H9 (cell line): ENCODE measurements around the gene KBTBD8. TPM values are rescaled to one million over a fixed set of nuclear protein-coding genes. Genes with fewer than 3 reads are reported as not detected.

Experiments used
- DNase-seq: peaks from one replicate; pipeline ENCODE4 v3.0.0-alpha.2; 2017
- H2AFZ ChIP-seq: one replicate; pipeline ENCODE4 v1.6.1; 2013; ENCODE audit warnings: mild to moderate bottlenecking, low read length, control low read depth, moderate library complexity
- H2AK5ac ChIP-seq: 2 replicates; pipeline ENCODE4 v1.6.1; 2013; ENCODE audit warnings: low read length, control low read depth, mixed read lengths; ENCODE audit not compliant: insufficient read length
- H2BK120ac ChIP-seq: one replicate; pipeline ENCODE4 v1.6.1; 2013; ENCODE audit warnings: low read depth, mild to moderate bottlenecking, low read length, control low read depth, inconsistent platforms; ENCODE audit not compliant: poor library complexity, severe bottlenecking
- H2BK12ac ChIP-seq: 2 replicates; pipeline ENCODE4 v1.6.1; 2013; ENCODE audit warnings: low read length, control low read depth, mixed read lengths, low read depth; ENCODE audit not compliant: insufficient read length
- H2BK15ac ChIP-seq: 2 replicates; pipeline ENCODE4 v1.6.1; 2013; ENCODE audit warnings: low read depth, low read length, control low read depth
- H2BK20ac ChIP-seq: one replicate; pipeline ENCODE4 v1.6.1; 2013; ENCODE audit warnings: low read depth, mild to moderate bottlenecking, low read length, control low read depth, inconsistent platforms; ENCODE audit not compliant: poor library complexity, severe bottlenecking
- H2BK5ac ChIP-seq: 2 replicates; pipeline ENCODE4 v1.6.1; 2013; ENCODE audit warnings: low read length, control low read depth, mixed read lengths; ENCODE audit not compliant: insufficient read length
- H3K14ac ChIP-seq: 2 replicates; pipeline ENCODE4 v1.6.1; 2013; ENCODE audit warnings: low read length, control low read depth; ENCODE audit not compliant: insufficient read depth
- H3K18ac ChIP-seq: 2 replicates; pipeline ENCODE4 v1.6.1; 2013; ENCODE audit warnings: low read depth, mild to moderate bottlenecking, mixed read lengths, low read length, control low read depth; ENCODE audit not compliant: insufficient read length
- H3K23ac ChIP-seq: 2 replicates; pipeline ENCODE4 v1.6.1; 2013; ENCODE audit warnings: low read length, control low read depth, mixed read lengths, low read depth; ENCODE audit not compliant: insufficient read length
- H3K23me2 ChIP-seq: 2 replicates; pipeline ENCODE4 v1.6.1; 2013; ENCODE audit warnings: low read depth, mild to moderate bottlenecking, mixed read lengths, low read length, control low read depth; ENCODE audit not compliant: insufficient read length, poor library complexity, severe bottlenecking
- H3K27ac ChIP-seq: 2 replicates; pipeline ENCODE4 v1.5.1; 2013; ENCODE audit warnings: low read length, control low read depth, mixed read lengths, low read depth; ENCODE audit not compliant: insufficient read length
- H3K27me3 ChIP-seq: 2 replicates; pipeline ENCODE4 v1.6.1; 2013; ENCODE audit warnings: low read length, control low read depth, inconsistent platforms; ENCODE audit not compliant: insufficient read depth
- H3K4ac ChIP-seq: 2 replicates; pipeline ENCODE4 v1.6.1; 2013; ENCODE audit warnings: low read depth, mild to moderate bottlenecking, control low read depth, inconsistent platforms, low read length, moderate library complexity
- H3K4me1 ChIP-seq: 2 replicates; pipeline ENCODE4 v1.6.1; 2013; ENCODE audit warnings: low read length, control low read depth, inconsistent platforms; ENCODE audit not compliant: insufficient read depth
- H3K4me2 ChIP-seq: 2 replicates; pipeline ENCODE4 v1.6.1; 2013; ENCODE audit warnings: low read length, control low read depth, mixed read lengths; ENCODE audit not compliant: insufficient read length, insufficient read depth
- H3K56ac ChIP-seq: 2 replicates; pipeline ENCODE4 v1.6.1; 2013; ENCODE audit warnings: low read depth, mild to moderate bottlenecking, mixed read lengths, low read length, control low read depth; ENCODE audit not compliant: insufficient read length
- H3K79me1 ChIP-seq: 2 replicates; pipeline ENCODE4 v1.6.1; 2013; ENCODE audit warnings: low read depth, mild to moderate bottlenecking, moderate library complexity, low read length, control low read depth, inconsistent platforms; ENCODE audit not compliant: insufficient read depth, poor library complexity, severe bottlenecking
- H3K79me2 ChIP-seq: 2 replicates; pipeline ENCODE4 v1.6.1; 2013; ENCODE audit warnings: low read length, control low read depth, inconsistent platforms; ENCODE audit not compliant: insufficient read depth
- H3K9ac ChIP-seq: 2 replicates; pipeline ENCODE4 v1.6.1; 2013; ENCODE audit warnings: low read length, control low read depth, mixed read lengths; ENCODE audit not compliant: insufficient read length; ENCODE audit errors: extremely low read depth
- H3K9me3 ChIP-seq: one replicate; pipeline ENCODE4 v1.6.1; 2013; ENCODE audit warnings: low read depth, low read length, inconsistent platforms; ENCODE audit not compliant: control insufficient read depth
- H3T11ph ChIP-seq: one replicate; pipeline ENCODE4 v1.6.1; 2013; ENCODE audit warnings: mild to moderate bottlenecking, low read length, control low read depth, inconsistent platforms
- H4K20me1 ChIP-seq: one replicate; pipeline ENCODE4 v1.6.1; 2013; ENCODE audit not compliant: control insufficient read depth, insufficient read length, insufficient read depth
- H4K5ac ChIP-seq: 2 replicates; pipeline ENCODE4 v1.6.1; 2013; ENCODE audit warnings: low read depth, mild to moderate bottlenecking, mixed read lengths, low read length, control low read depth; ENCODE audit not compliant: insufficient read length
- H4K8ac ChIP-seq: replicated peaks from 2 replicates; pipeline ENCODE4 v1.6.1; 2013; ENCODE audit warnings: low read length, control low read depth, mixed read lengths, low read depth; ENCODE audit not compliant: insufficient read length
- H4K91ac ChIP-seq: 2 replicates; pipeline ENCODE4 v1.6.1; 2013; ENCODE audit warnings: low read depth, mild to moderate bottlenecking, moderate library complexity, mixed read lengths, low read length, control low read depth; ENCODE audit not compliant: insufficient read length
- H3K27ac Mint-ChIP-seq, 3 experiments: 2 replicates in 2 of 3; 3 replicates in 1 of 3; pipeline ENCODE4 v1.8.0; 2020 to 2021; ENCODE audit warnings: mixed read lengths in 3 of 3, mild to moderate bottlenecking in 1 of 3, moderate library complexity in 1 of 3
- H3K27me3 Mint-ChIP-seq: 2 replicates; pipeline ENCODE4 v1.8.0; 2021; ENCODE audit warnings: low read depth, mild to moderate bottlenecking, moderate library complexity, mixed read lengths
- H3K36me3 Mint-ChIP-seq, 3 experiments: 2 replicates in 2 of 3; 3 replicates in 1 of 3; pipeline ENCODE4 v1.8.0; 2020 to 2021; ENCODE audit warnings: low read depth in 3 of 3, mixed read lengths in 3 of 3; ENCODE audit not compliant: insufficient read depth in 1 of 3
- H3K4me1 Mint-ChIP-seq, 2 experiments: 2 replicates each; pipeline ENCODE4 v1.8.0; 2020; ENCODE audit warnings: mixed read lengths in 2 of 2
- H3K4me3 Mint-ChIP-seq, 2 experiments: 2 replicates in 1 of 2; 3 replicates in 1 of 2; pipeline ENCODE4 v1.8.0; 2020 to 2021; ENCODE audit warnings: mild to moderate bottlenecking in 2 of 2, mixed read lengths in 2 of 2, moderate library complexity in 1 of 2
- H3K9me3 Mint-ChIP-seq, 2 experiments: 2 replicates in 1 of 2; 3 replicates in 1 of 2; pipeline ENCODE4 v1.8.0; 2020; ENCODE audit warnings: mild to moderate bottlenecking in 2 of 2, mixed read lengths in 2 of 2, moderate library complexity in 1 of 2
- CTCF ChIP-seq: fragments of 200-600 bp; sonication (generic); conservative IDR thresholded peaks from 3 replicates; pipeline ENCODE4 v1.8.0; 2021; ENCODE audit warnings: antibody characterized with exemption, mild to moderate bottlenecking
- WGBS: extraction: QIAGEN DNeasy Blood & Tissue Kit; methylation state at CpG from one replicate; pipeline ENCODE4 v1.1.7; 2013; ENCODE audit warnings: missing lambda C conversion rate, low lambda C conversion rate, mixed read lengths; ENCODE audit not compliant: insufficient read length; ENCODE audit errors: extremely low coverage; 5-methylcytosine and 5-hydroxymethylcytosine counted together
- total RNA-seq: library from RNA; stranded (reverse); gene quantifications from 2 replicates; pipeline ENCODE4 v1.2.1, GENCODE V29; 2021

Gene KBTBD8
- total RNA-seq, 1 experiment from 2014 or later, result 16.7 TPM

GRCh38 chr3:67011414-67012131 lies 13.5 kb downstream of the KBTBD8 start:
- Histone ChIP-seq H2BK20ac (no peak overlapping the region), H3K4me1 (peaks cover 4% of the 10 kb centered on the region; the same call in 1 of the 2 replicates), H4K20me1 (no peaks in the 10 kb centered on the region), H3K4me2 (no peak overlapping the region), H3K23me2 (no peaks in the 10 kb centered on the region), H3K23ac (no peak overlapping the region), H3K27me3 (no peaks in the 10 kb centered on the region), H3K56ac (no peak overlapping the region), H3K4ac (no peak overlapping the region), H3K18ac (no peak overlapping the region), H3K9me3 (no peaks in the 10 kb centered on the region), H2AK5ac (no peak overlapping the region), H4K5ac (no peak overlapping the region), H3T11ph (no peak overlapping the region), H4K8ac (no peak overlapping the region), H2BK15ac (no peak overlapping the region), H4K91ac (no peak overlapping the region), H2BK5ac (no peak overlapping the region), H2BK120ac (no peak overlapping the region), H2BK12ac (no peak overlapping the region), H3K79me1 (no peaks in the 10 kb centered on the region), H2AFZ (no peak overlapping the region), H3K79me2 (no peaks in the 10 kb centered on the region), H3K27ac (no peak overlapping the region), H3K14ac (no peak overlapping the region), H3K9ac (no peak overlapping the region)
- no peaks in the 10 kb centered on the region for H3K27me3 Mint-ChIP-seq
- DNase-seq, result no peak
- H3K4me3 Mint-ChIP-seq, result no peak overlapping the region
- no peak for TF ChIP-seq CTCF
- H3K27ac Mint-ChIP-seq, result peak overlapping the region; percentile 13 to 39 (median 32); a peak in 3 of 7 replicates
- WGBS, result no CpG with 5 or more reads among the region's 6 CpGs
- no peaks in the 10 kb centered on the region for H3K9me3 Mint-ChIP-seq
- H3K4me1 Mint-ChIP-seq, result peaks cover 13 to 16% of the 10 kb centered on the region in 2 experiments
- H3K36me3 Mint-ChIP-seq, result peaks cover 0 to 29% (median 4%) of the 10 kb centered on the region in 3 experiments; a peak in 4 of 7 replicates
